PC-9 (cell line): ENCODE results near the gene CTAG1A. TPM values are rescaled to one million over a fixed set of nuclear protein-coding genes. Genes with fewer than 3 reads are reported as not detected.
"Not testable (repeated sequence)": the region's sequence is repeated elsewhere in the genome, so short reads cannot be mapped to it uniquely, and the experiment has no call there.

Experiments
- BruUV-seq: library from RNA; stranded (reverse); fragments of 400-500 nt; replicated peaks from 2 replicates; lab custom pipeline; 2021; lab: Mats Ljungman, UMichigan
- CTCF ChIA-PET: fragments of 300-600 bp; sonication (Branson Sonifier 250); formaldehyde crosslinking; loops from one replicate; lab custom pipeline; 2022; ENCODE audit warnings: antibody characterized with exemption; lab: Charles Lee
- POLR2A ChIA-PET: fragments of 300-600 bp; sonication (Branson Sonifier 250); formaldehyde crosslinking; loops from one replicate; lab custom pipeline; 2022; ENCODE audit warnings: antibody characterized with exemption; ENCODE audit not compliant: unreplicated experiment; lab: Charles Lee
- DNase-seq, 2 experiments: peaks; one replicate each; pipeline versions ENCODE4 v3.0.0 to v3.0.0-alpha.2; 2015 to 2022; ENCODE audit warnings: mixed read lengths in 1 of 2
- H2AFZ ChIP-seq: fragments of 200-600 bp; sonication (generic); 2 replicates; pipeline ENCODE4 v1.8.1; 2017; ENCODE audit warnings: antibody characterized with exemption
- H3F3A ChIP-seq: fragments of 200-600 bp; sonication (generic); 2 replicates; pipeline ENCODE4 v1.8.1; 2017; ENCODE audit warnings: antibody characterized with exemption, mild to moderate bottlenecking, low read depth; ENCODE audit not compliant: insufficient read depth
- H3K27ac ChIP-seq: fragments of 200-600 bp; sonication (generic); 2 replicates; pipeline ENCODE4 v1.6.1; 2016; ENCODE audit warnings: mixed run types
- H3K27me3 ChIP-seq: fragments of 200-600 bp; sonication (generic); 2 replicates; pipeline ENCODE4 v1.6.1; 2016; ENCODE audit warnings: low read depth, mixed run types; ENCODE audit not compliant: insufficient read depth
- H3K36me3 ChIP-seq: fragments of 200-600 bp; sonication (generic); 2 replicates; pipeline ENCODE4 v1.6.1; 2016; ENCODE audit warnings: low read depth, mixed run types
- H3K4me1 ChIP-seq: fragments of 200-600 bp; sonication (generic); replicated peaks from 2 replicates; pipeline ENCODE4 v1.6.1; 2016; ENCODE audit warnings: mixed run types; ENCODE audit not compliant: insufficient read depth
- H3K4me2 ChIP-seq: fragments of 200-600 bp; sonication (generic); 2 replicates; pipeline ENCODE4 v1.6.1; 2017; ENCODE audit warnings: mixed run types
- H3K4me3 ChIP-seq: fragments of 200-600 bp; sonication (generic); 2 replicates; pipeline ENCODE4 v1.6.1; 2016; ENCODE audit warnings: mixed run types
- H3K79me2 ChIP-seq: fragments of 200-600 bp; sonication (generic); 2 replicates; pipeline ENCODE4 v1.6.1; 2017; ENCODE audit warnings: low read depth, mixed run types
- H3K9me2 ChIP-seq: fragments of 200-600 bp; sonication (generic); 2 replicates; pipeline ENCODE4 v1.8.1; 2017; ENCODE audit warnings: mild to moderate bottlenecking; ENCODE audit not compliant: insufficient read depth
- H3K9me3 ChIP-seq: fragments of 200-600 bp; sonication (generic); 2 replicates; pipeline ENCODE4 v1.8.1; 2016; ENCODE audit warnings: low read depth; ENCODE audit not compliant: insufficient read depth
- H4K20me1 ChIP-seq: fragments of 200-600 bp; sonication (generic); 2 replicates; pipeline ENCODE4 v1.8.1; 2017; ENCODE audit not compliant: insufficient read depth
- intact Hi-C: fragments of 100-400 bp; cut with micrococcal nuclease; formaldehyde crosslinking; loops from one replicate; pipeline ENCODE4 v1.10.0; 2022; ENCODE audit not compliant: unreplicated experiment
- total RNA-seq: library from RNA; stranded (reverse); gene quantifications from 2 replicates; pipeline ENCODE4 v1.2.3, GENCODE V29; 2021

The CTAG1A gene
- total RNA-seq, 1 experiment from 2014 or later, result not detected

DNA sequence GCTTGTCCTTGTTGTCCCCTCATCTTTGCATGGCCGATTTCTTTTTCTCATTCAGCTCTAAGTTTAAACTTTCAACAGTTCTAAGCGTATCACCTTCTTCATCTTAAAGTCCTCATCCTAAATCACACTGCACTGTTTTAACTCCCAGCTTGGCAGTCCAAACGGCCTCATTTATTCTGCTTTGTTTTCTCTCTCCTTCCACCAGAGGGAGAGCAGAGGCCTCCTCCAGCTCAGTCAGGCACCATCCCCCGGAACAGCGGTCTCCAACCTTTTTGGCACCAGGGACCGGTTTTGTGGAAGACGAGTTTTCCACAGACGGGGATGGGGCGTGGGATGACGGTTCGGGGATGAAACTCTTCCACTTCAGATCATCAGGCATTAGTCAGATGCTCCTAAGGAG, 14.6 kb upstream of the CTAG1A start:
- H3K4me1 ChIP-seq, H4K20me1 ChIP-seq, H3K27ac ChIP-seq, DNase-seq, H2AFZ ChIP-seq, H3K79me2 ChIP-seq, H3K9me3 ChIP-seq, H3F3A ChIP-seq, H3K36me3 ChIP-seq, intact Hi-C loops, H3K27me3 ChIP-seq, CTCF ChIA-PET, H3K4me3 ChIP-seq, POLR2A ChIA-PET, H3K9me2 ChIP-seq, H3K4me2 ChIP-seq, BruUV-seq: not testable (repeated sequence)

DNA sequence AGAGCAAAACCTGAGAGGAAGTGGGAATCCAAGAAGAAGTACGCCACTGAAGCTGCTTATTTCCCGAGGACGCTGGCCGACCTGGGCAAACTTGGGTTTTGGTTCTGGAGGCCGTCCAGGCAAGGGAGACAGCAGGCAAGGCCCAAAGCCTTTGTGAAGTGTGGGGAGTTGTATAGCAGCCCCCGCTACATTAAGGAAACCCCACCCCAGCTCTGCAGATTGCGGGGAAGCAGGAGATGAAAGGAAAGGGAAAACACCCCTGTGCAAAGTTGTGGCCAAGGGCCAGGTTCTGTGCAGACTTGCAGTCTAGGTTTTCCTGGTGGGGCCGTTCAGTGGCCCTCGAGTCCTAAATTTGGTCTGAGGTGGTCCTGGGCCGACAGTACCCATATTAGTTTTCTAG, 11.9 kb upstream of the CTAG1A start:
- H2AFZ ChIP-seq, POLR2A ChIA-PET, H3K27me3 ChIP-seq, H3K4me2 ChIP-seq, intact Hi-C loops, H3K4me1 ChIP-seq, H3K79me2 ChIP-seq, H3F3A ChIP-seq, H3K27ac ChIP-seq, DNase-seq, H3K36me3 ChIP-seq, H3K4me3 ChIP-seq, H3K9me3 ChIP-seq, BruUV-seq, H3K9me2 ChIP-seq, H4K20me1 ChIP-seq, CTCF ChIA-PET: not testable (repeated sequence)

DNA sequence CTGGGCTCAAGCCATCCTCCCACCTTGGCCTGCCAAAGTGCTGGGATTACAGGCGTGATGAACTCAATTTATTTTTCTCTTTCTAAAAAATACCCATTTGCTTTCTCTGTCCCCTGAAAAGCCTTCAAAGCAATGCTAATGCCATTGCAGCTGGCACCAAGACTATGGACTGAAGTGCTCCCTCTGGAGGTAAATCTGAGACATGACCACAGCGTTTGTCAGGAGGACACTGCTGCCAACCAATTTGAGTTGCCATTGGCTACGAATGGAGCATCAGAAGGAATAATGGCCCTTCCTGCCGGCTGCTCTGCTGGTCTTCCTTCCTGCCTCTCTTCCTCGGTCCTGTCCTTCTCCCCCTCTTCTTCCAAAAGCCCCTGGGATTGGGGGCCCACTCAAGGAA, 9.9 kb upstream of the CTAG1A start:
- DNase-seq, H2AFZ ChIP-seq, H3K27ac ChIP-seq, POLR2A ChIA-PET, H3K79me2 ChIP-seq, BruUV-seq, H3K9me3 ChIP-seq, intact Hi-C loops, H3F3A ChIP-seq, H3K4me1 ChIP-seq, CTCF ChIA-PET, H3K27me3 ChIP-seq, H3K4me3 ChIP-seq, H3K4me2 ChIP-seq, H4K20me1 ChIP-seq, H3K9me2 ChIP-seq, H3K36me3 ChIP-seq: not testable (repeated sequence)

DNA sequence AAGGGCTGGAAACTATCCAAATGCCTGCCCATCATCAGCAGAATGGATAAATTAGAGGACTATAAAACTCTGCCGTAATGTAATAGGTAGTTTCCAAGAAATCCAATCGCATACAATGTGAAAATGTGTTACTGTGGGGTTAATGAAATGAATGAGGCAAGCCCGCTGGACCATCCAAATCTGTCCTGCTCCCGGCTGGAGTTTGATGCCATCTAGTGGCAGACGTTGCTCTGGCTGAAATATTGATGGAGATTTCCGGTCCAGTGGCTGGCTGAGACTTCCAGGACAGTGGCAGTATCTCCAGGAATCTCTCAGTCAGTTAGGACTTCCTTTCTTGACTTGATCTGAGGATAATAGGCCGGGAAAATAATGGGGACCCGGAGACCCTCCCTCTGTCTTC, 1.9 kb upstream of the CTAG1A start:
- POLR2A ChIA-PET, CTCF ChIA-PET, intact Hi-C loops, H3K36me3 ChIP-seq, H3K4me2 ChIP-seq, H3K9me2 ChIP-seq, H3K27me3 ChIP-seq, H3K9me3 ChIP-seq, H3F3A ChIP-seq, H3K79me2 ChIP-seq, H3K27ac ChIP-seq, BruUV-seq, H4K20me1 ChIP-seq, H3K4me3 ChIP-seq, H2AFZ ChIP-seq, DNase-seq, H3K4me1 ChIP-seq: not testable (repeated sequence)

DNA sequence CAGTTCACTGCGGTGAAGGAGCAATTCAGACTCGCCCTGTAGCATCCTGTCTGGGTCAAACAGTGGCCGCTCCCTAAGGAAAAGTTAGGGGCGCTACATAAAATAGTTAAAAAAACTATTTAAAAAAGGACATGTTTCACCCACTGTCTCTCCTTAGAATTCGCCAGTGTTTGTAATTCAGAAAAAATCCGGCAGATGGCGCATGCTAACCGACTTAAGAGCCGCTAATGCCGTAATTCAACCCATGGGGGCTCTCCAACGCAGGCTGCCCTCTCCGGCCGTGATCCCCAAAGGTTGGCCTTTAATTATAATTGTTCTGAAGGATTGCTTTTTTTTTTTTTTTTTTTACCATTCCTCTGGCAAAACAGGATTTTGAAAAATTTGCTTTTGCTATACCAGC, 5.5 kb downstream of the CTAG1A start:
- intact Hi-C loops, result not testable (repeated sequence)

More for the DNA sequence above, 5.5 kb downstream of the CTAG1A start:
- DNase-seq, POLR2A ChIA-PET, CTCF ChIA-PET, H3K9me3 ChIP-seq, H3K79me2 ChIP-seq, H2AFZ ChIP-seq, H3K36me3 ChIP-seq, H3K4me3 ChIP-seq, H4K20me1 ChIP-seq, H3K27ac ChIP-seq, BruUV-seq, H3K9me2 ChIP-seq, H3K4me2 ChIP-seq, H3K27me3 ChIP-seq: not testable (repeated sequence)
- peaks cover 15% of the 10 kb centered on the region for H3K4me1 ChIP-seq
- peaks cover 17% of the 10 kb centered on the region for H3F3A ChIP-seq
